ENCODE data around the gene MACROD2.

DNA sequence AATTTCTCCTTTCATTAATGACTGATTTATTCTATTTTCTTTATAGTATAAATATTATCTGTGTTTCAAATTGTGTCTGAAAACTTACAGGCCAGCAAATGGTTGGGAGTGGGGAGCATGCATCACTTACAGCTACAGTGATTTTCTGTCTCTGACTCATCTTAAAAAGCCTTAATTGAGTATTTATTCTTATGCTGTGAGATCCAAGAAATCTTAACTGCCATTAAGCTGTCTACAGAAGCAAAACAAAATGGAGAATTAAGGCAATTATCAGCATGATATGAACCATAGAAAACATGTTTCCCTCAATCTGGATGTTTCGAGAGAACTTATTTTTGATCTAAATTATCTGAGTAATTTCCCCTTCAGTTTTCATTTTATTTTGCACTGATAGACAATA is 1746.8 kb downstream of the MACROD2 start:
- TF ChIP-seq POLR2A (IDR thresholded peaks at IDR 0.05; ENCODE audit: borderline replicate concordance, extremely low read depth, insufficient read depth, insufficient read length) (no peak), EZH2 (IDR thresholded peaks at IDR 0.05) (no peak), CBX3 (IDR thresholded peaks at IDR 0.05; ENCODE audit: low read depth) (no peak), POLR2AphosphoS5 (IDR thresholded peaks at IDR 0.05; ENCODE audit: low read depth, low read length) (no peak), JUND (IDR thresholded peaks at IDR 0.05) (no peak)
- TF ChIP-seq, protein P1, sequence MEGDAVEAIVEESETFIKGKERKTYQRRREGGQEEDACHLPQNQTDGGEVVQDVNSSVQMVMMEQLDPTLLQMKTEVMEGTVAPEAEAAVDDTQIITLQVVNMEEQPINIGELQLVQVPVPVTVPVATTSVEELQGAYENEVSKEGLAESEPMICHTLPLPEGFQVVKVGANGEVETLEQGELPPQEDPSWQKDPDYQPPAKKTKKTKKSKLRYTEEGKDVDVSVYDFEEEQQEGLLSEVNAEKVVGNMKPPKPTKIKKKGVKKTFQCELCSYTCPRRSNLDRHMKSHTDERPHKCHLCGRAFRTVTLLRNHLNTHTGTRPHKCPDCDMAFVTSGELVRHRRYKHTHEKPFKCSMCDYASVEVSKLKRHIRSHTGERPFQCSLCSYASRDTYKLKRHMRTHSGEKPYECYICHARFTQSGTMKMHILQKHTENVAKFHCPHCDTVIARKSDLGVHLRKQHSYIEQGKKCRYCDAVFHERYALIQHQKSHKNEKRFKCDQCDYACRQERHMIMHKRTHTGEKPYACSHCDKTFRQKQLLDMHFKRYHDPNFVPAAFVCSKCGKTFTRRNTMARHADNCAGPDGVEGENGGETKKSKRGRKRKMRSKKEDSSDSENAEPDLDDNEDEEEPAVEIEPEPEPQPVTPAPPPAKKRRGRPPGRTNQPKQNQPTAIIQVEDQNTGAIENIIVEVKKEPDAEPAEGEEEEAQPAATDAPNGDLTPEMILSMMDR (IDR thresholded peaks at IDR 0.05 in 2 of 3, conservative IDR thresholded peaks at IDR 0.05 in 1 of 3; ENCODE audit: borderline replicate concordance in 1 of 3, insufficient read depth in 1 of 3, low read depth in 2 of 3, low read length in 2 of 3) = no peak

Data from HCT116 (cell line).